Vagina (tissue), 2 donors: ENCODE data around the gene CDHR1. TPM values are rescaled to one million over a fixed set of nuclear protein-coding genes. Genes with fewer than 3 reads are reported as not detected.
"Not testable (repeated sequence)": the region's sequence is repeated elsewhere in the genome, so short reads cannot be mapped to it uniquely, and the experiment has no call there.

Source experiments
- DNase-seq, 2 donors: peaks; one replicate each; pipeline ENCODE4 v3.0.0-alpha.2; 2017; ENCODE audit errors: extremely low spot score in 2 of 2
- H3K27ac ChIP-seq: fragments of 200-600 bp; sonication (generic); one replicate; pipeline ENCODE4 v1.5.1; 2019
- H3K27me3 ChIP-seq: fragments of 200-600 bp; sonication (generic); one replicate; pipeline ENCODE4 v1.5.1; 2019
- H3K36me3 ChIP-seq, 2 donors: fragments of 200-600 bp; sonication (generic); one replicate each; pipeline ENCODE4 v1.5.1; 2017 to 2019
- H3K4me1 ChIP-seq: fragments of 200-600 bp; sonication (generic); one replicate; pipeline ENCODE4 v1.5.1; 2019
- H3K4me3 ChIP-seq, 2 donors: fragments of 200-600 bp; sonication (generic); 1 replicate in 1 of 2; 2 replicates in 1 of 2; pipeline ENCODE4 v1.5.1; 2016 to 2019
- H3K9me3 ChIP-seq: fragments of 200-600 bp; sonication (generic); one replicate; pipeline ENCODE4 v1.5.1; 2019
- POLR2A ChIP-seq, 2 donors: fragments of 450-650 bp; IDR thresholded peaks; one replicate each; pipeline ENCODE4 v1.6.1; 2017; ENCODE audit warnings: antibody characterized with exemption in 2 of 2, mild to moderate bottlenecking in 2 of 2, moderate library complexity in 2 of 2
- POLR2AphosphoS5 ChIP-seq, 2 donors: sonication (generic); formaldehyde crosslinking; IDR thresholded peaks; one replicate each; pipeline ENCODE4 v1.9.0; 2017; ENCODE audit warnings: antibody characterized with exemption in 2 of 2, mild to moderate bottlenecking in 2 of 2, low read depth in 1 of 2; ENCODE audit not compliant: insufficient read depth in 1 of 2
- intact Hi-C: fragments of 100-400 bp; cut with DNase I; formaldehyde crosslinking; loops from one replicate; pipeline ENCODE4 v1.15.1; 2023
- total RNA-seq: library from RNA; depleted of rRNA; stranded (reverse); fragments of >200 nt; gene quantifications from one replicate; pipeline ENCODE4 v1.2.3, GENCODE V29; 2016
- TF ChIP-seq, protein P1 (sequence below), 3 experiments: fragments of 450-650 bp in 2 of 3; fragments of 200-600 bp in 1 of 3; sonication (generic) in 1 of 3; IDR thresholded peaks; one replicate each; pipeline ENCODE4 v1.5.1; 2017 to 2019; ENCODE audit warnings: antibody characterized with exemption in 3 of 3, mild to moderate bottlenecking in 2 of 3, moderate library complexity in 2 of 3

CDHR1 gene
- total RNA-seq, 1 donor from 2014 or later = 6.4 TPM

DNA sequence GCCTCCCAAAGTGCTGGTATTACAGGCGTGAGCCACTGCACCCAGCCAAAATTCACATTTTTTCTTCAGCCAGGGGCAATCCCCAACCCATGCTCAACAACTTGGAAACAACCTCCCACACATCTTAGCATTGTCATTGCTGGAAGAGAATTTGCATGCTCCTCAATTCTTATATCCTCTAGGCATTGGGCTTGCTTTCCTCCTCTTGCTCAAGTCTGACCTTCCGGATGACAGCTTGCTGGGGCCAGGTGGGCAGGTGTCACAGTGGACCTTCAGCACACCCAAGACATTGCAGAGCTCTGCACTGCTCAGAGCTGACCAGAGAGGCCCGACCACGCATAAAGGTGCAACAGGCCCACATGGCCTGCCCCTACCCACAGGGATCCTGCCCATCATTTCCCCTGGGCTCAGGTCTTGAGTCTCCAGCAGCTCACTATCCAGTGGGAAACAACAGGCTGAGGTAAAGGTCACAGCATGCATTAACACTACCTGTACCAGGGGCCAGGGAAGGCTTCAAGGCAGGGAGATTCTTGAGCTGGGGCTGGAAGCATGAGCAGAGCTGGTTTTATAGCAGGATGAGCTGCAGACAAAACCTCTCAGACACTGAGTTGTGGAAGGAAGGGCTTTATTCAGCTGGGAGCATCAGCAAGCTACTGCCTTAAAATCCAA lies 27.6 kb upstream of the CDHR1 start:
- Histone ChIP-seq H3K4me1 (no peaks in the 10 kb centered on the region), H3K4me3 (no peak overlapping the region), H3K9me3 (no peaks in the 10 kb centered on the region), H3K36me3 (no peaks in the 10 kb centered on the region), H3K27me3 (no peaks in the 10 kb centered on the region), H3K27ac (no peak overlapping the region)
- DNase-seq = no peak
- TF ChIP-seq POLR2A (IDR thresholded peaks at IDR 0.05) (no peak), POLR2AphosphoS5 (IDR thresholded peaks at IDR 0.05; ENCODE audit: insufficient read depth in 1 of 2, low read depth in 1 of 2) (no peak)
- TF ChIP-seq, protein P1, sequence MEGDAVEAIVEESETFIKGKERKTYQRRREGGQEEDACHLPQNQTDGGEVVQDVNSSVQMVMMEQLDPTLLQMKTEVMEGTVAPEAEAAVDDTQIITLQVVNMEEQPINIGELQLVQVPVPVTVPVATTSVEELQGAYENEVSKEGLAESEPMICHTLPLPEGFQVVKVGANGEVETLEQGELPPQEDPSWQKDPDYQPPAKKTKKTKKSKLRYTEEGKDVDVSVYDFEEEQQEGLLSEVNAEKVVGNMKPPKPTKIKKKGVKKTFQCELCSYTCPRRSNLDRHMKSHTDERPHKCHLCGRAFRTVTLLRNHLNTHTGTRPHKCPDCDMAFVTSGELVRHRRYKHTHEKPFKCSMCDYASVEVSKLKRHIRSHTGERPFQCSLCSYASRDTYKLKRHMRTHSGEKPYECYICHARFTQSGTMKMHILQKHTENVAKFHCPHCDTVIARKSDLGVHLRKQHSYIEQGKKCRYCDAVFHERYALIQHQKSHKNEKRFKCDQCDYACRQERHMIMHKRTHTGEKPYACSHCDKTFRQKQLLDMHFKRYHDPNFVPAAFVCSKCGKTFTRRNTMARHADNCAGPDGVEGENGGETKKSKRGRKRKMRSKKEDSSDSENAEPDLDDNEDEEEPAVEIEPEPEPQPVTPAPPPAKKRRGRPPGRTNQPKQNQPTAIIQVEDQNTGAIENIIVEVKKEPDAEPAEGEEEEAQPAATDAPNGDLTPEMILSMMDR (IDR thresholded peaks at IDR 0.05) = no peak
- intact Hi-C loops = no loop called here

DNA sequence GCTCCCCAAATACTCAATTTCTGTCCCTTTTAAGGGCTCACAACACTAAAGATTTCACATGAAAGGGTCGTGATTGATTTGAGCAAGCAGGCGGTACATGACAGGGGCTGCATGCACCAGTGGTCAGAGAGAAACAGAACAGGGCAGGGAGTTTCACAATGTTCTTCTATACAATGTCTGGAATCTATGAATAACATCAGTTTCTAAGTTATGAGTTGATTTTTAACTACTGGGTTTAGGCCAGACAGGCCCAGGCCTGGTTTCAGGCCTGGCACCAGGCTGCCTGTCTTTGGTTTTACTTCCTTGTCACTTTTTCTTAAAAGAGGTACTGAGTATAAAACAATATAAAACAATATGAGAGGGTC lies 27.1 kb upstream of the CDHR1 start:
- intact Hi-C loops = not testable (repeated sequence)

DNA sequence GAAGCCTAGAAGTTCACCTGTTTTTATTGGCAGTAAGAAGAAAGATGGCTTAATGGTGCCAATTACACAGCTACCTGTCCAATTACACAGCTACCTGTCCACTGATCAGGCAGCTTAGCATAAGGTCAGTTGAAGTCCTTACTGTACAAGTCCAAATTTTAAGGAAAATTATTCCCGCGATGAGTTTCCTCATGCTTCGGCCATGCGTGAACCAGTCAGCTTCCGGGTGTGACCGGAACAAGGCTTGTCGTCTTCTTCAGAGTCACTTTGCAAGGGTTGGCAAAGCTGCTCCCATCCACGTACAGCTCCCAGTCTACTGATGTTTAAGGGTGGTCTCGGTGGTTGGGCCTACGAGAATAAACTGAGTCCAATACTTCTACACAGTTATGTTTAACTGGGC lies 26.0 kb upstream of the CDHR1 start:
- H3K4me1 ChIP-seq, H3K27me3 ChIP-seq, H3K4me3 ChIP-seq, H3K9me3 ChIP-seq, H3K36me3 ChIP-seq, intact Hi-C loops, DNase-seq, H3K27ac ChIP-seq: not testable (repeated sequence)

More for the DNA sequence above, 27.1 kb upstream of the CDHR1 start:
- not testable (repeated sequence) for H3K4me3 ChIP-seq, H3K36me3 ChIP-seq, DNase-seq, H3K27me3 ChIP-seq, H3K9me3 ChIP-seq, H3K4me1 ChIP-seq, H3K27ac ChIP-seq

- H3K4me1 ChIP-seq, H3K27me3 ChIP-seq, intact Hi-C loops, H3K9me3 ChIP-seq, DNase-seq, H3K36me3 ChIP-seq: not testable (repeated sequence)
- Histone ChIP-seq H3K27ac (peak overlapping the region; percentile 48), H3K4me3 (peak overlapping the region in 1 of 2 donors; percentile 22)
Measured at GRCh38 chr10:84171237-84171636, 23.1 kb upstream of the CDHR1 start.

GRCh38 chr10:84171700-84172466 lies 22.5 kb upstream of the CDHR1 start:
- H3K9me3 ChIP-seq, H3K4me1 ChIP-seq, H3K4me3 ChIP-seq, H3K27me3 ChIP-seq, H3K36me3 ChIP-seq, intact Hi-C loops, DNase-seq: not testable (repeated sequence)
- peak overlapping the region; percentile 48 for H3K27ac ChIP-seq

DNA sequence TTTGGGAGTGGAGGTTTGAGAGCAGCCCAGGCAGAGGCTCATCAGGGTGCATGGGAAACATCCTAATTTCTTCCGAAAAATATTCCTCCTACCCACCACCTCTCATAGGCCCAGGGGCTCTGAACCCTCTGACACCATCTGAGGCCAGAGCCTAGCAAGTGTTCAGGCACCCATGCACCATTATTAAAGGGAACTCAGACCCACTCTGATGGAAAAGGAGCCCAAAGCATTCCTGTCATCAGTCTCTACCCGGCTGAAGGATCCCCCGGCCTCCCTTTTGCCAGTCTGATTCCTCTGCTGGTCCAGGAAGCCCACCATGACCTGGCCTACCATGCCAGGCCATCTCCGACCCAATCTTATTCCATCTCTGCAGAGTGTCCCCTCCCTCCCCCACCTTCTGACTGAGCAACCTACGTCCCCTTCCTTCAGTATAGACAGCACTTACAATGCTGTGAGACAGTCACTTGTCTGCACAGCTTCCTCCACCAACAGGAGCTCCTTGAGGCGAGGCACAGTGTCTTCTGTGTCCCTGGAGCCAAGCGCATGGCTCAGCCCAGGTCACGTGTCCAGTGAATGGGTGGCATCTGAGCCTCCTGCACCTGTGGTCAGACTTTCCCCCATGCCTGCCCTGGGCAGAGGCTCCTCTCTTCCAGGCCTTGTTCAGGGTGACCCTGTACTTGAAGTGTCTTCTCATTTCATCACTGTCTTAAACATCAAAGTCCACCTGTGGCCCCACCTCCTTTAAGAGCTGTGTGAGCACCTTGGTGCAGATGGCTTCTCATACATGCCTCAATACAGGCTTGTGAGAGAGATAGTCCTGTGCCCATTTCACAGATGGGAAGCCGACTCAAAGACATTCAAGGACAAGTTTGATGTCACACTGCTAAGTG lies 21.6 kb upstream of the CDHR1 start:
- Histone ChIP-seq H3K4me1 (peaks cover 18% of the 10 kb centered on the region), H3K9me3 (no peaks in the 10 kb centered on the region), H3K4me3 (no peak overlapping the region), H3K27me3 (no peaks in the 10 kb centered on the region), H3K36me3 (no peaks in the 10 kb centered on the region), H3K27ac (peak overlapping the region; percentile 48)
- intact Hi-C loops = no loop called here
- TF ChIP-seq, protein P1 (IDR thresholded peaks at IDR 0.05) = no peak
- TF ChIP-seq POLR2A (IDR thresholded peaks at IDR 0.05) (no peak), POLR2AphosphoS5 (IDR thresholded peaks at IDR 0.05; ENCODE audit: insufficient read depth in 1 of 2, low read depth in 1 of 2) (no peak)
- DNase-seq = no peak
